CD4-positive, alpha-beta T cell treated with Interleukin-6 at 100 ng/mL for 8 hours (primary cell): ENCODE results near the gene JMJD8.
"Not testable (repeated sequence)": the region's sequence is repeated elsewhere in the genome, so short reads cannot be mapped to it uniquely, and the experiment has no call there.

Experiments used
- DNase-seq: peaks from one replicate; pipeline ENCODE4 v3.0.0-alpha.2; 2020; ENCODE audit warnings: mixed read lengths, low spot score

Gene JMJD8

GRCh38 chr16:721765-722540 lies 37.8 kb upstream of the JMJD8 start:
- DNase-seq = no peak

- peak; percentile 75 for DNase-seq
Observed at GRCh38 chr16:720990-721764, 37.0 kb upstream of the JMJD8 start, which contains the start of gene ANTKMT. ANTKMT (plus strand) TSS chr16:721146; CDS start chr16:721275, 129 bp downstream.

- peak; percentile 29 for DNase-seq
Observed at GRCh38 chr16:720447-720989, 36.4 kb upstream of the JMJD8 start.

- DNase-seq = no peak
Observed at GRCh38 chr16:719815-720446, 35.8 kb upstream of the JMJD8 start.

GRCh38 chr16:718922-719321 lies 34.8 kb upstream of the JMJD8 start:
- DNase-seq = no peak

GRCh38 chr16:718389-718788 lies 34.3 kb upstream of the JMJD8 start:
- DNase-seq = no peak

GRCh38 chr16:717450-718245 lies 33.5 kb upstream of the JMJD8 start:
- DNase-seq = no peak

- no peak for DNase-seq
Observed at GRCh38 chr16:716768-717325, 32.7 kb upstream of the JMJD8 start.

- no peak for DNase-seq
Observed at GRCh38 chr16:716200-716568, 32.0 kb upstream of the JMJD8 start.

GRCh38 chr16:715477-716199 lies 31.5 kb upstream of the JMJD8 start:
- no peak for DNase-seq

- DNase-seq = peak; percentile 85
Observed at GRCh38 chr16:714558-715476, 30.7 kb upstream of the JMJD8 start, which contains the start of gene METRN. METRN (plus strand) TSS chr16:715118; CDS start chr16:715290, 172 bp downstream.

- no peak for DNase-seq
Observed at GRCh38 chr16:714079-714478, 29.9 kb upstream of the JMJD8 start.

GRCh38 chr16:712740-713250 lies 28.7 kb upstream of the JMJD8 start:
- not testable (repeated sequence) for DNase-seq

- DNase-seq = peak; percentile 74
Observed at GRCh38 chr16:711548-712320, 27.6 kb upstream of the JMJD8 start.

GRCh38 chr16:711084-711483 lies 26.9 kb upstream of the JMJD8 start:
- DNase-seq = no peak

- no peak for DNase-seq
Observed at GRCh38 chr16:710500-711075, 26.5 kb upstream of the JMJD8 start.

GRCh38 chr16:709566-710499 lies 25.7 kb upstream of the JMJD8 start:
- DNase-seq = no peak
